ENCODE results near the gene NKIRAS2.
A peak's percentile ranks its signal among the peaks of the same experiment; 100 is the strongest.

The NKIRAS2 gene

GRCh38 chr17:42027961-42028790, 8.3 kb downstream of the NKIRAS2 start:
- DNase-seq = peak; percentile 19

DNA sequence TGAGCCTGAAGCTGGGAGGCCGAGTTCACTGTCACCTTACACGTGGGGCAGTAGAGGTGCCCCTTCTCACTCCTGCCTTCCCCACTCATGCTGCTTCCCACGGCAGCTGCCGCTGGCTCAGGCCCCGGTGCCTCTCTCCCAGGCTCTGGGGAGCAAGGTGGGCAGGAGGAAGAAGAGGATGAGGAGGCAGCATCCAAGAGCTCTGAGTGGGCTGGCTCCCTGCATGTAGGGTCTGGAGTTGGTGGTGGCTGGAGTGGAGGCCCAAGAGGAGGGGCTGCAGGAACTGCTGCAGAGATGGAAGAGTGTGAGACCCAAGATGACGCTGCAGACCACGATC, 8.9 kb downstream of the NKIRAS2 start:
- DNase-seq = no peak

DNA sequence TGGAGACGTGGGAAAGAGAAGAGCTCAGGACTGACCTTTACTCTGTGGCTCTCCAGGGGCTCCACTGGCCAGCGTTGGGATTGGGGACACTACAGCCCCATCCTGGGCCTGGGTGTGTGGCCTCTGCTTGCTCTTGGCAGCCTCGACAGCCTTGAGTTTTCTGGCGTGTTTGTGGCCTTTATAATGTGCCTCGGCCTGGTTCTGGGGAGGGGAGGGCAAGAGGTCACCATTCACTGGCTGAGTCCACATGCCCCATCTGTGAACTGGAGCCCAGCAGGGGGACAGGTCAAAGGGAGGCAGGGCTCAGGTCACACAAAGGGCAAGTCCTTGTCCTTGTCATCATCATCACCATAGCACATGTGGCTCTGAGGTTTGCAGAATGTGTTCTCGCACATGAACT, 11.7 kb downstream of the NKIRAS2 start:
- DNase-seq = no peak

- no peak for DNase-seq
Measured at GRCh38 chr17:42034059-42034458, 14.2 kb downstream of the NKIRAS2 start.

DNA sequence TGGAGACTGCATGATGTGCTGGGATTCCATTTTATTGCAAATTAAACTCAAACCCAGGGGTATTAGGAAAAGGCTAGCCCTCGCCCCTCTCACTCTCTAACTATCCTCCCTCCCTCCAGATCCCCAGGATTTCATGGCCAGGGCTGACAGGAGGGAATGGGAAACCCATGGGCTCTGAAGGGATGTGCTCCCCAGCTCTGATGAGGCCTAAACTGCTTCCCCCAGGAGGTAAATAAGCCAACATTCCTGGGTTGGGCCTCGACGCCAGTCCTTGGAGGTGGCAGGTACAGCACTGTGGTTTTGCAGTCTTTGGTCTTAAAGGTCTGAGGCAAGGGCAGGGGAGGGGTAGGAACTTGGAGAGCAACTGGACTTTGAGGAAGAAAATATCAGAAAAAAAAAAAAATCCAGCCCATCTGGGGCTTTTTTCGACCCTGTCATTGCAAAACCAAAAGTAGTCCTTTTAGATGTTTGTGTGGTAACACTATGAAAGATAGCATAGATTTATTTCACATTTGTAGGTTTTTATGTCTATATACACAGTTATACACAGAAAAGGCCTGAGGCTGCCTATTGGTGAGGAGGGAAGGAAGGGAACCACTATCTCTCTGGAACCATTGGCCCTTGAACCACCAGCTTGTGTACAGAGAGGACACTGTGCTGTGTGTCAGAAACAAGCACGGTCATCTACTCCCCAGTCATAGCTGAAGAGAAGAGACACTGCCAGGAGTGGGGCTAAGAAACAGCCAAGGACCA, 18.5 kb downstream of the NKIRAS2 start:
- no peak for DNase-seq

- DNase-seq = no peak
Measured at GRCh38 chr17:42039794-42040763, 20.2 kb downstream of the NKIRAS2 start.

DNA sequence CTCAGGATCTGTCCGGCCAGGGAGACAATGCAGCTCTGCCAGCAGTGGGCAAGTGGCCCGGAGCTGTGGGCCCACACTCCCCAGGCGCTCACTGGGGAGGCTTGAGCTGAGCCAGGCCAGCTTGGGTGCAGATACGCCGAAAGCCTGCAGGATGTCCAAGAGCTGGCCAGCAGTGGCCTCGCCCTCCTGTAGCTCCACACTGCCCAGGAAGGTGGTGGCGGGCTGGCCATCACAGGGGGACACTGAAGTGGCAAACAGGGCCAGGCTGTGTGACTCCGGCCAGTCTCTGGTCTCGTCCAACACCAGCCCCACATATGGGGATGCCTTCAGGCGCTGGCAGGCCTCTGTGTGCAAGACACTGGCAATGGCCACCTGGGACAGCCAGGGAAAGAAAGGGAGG, 20.9 kb downstream of the NKIRAS2 start:
- no peak for DNase-seq

DNA sequence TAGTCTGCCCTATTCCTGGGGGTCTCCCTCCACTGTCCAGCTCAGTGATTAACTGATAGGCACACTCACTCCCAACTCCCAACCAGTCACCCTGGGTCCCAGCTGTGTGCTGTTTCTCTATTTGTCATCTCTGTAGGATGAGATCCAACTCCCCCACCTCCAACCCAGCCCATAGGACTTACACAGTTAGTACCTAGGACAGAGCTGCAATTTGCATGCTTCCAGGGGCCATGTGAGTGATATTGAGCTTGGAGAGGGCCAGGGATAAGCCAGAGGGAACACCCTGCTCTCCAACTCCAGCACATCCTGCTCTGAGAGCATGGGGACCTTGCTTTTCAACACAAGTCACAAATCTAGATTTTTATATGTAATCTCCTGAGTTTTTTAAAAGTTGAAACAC, 21.7 kb downstream of the NKIRAS2 start:
- no peak for DNase-seq

- no peak for DNase-seq
Measured at GRCh38 chr17:42042598-42043319, 22.9 kb downstream of the NKIRAS2 start.

- no peak for DNase-seq
Measured at GRCh38 chr17:42045719-42046118, 25.8 kb downstream of the NKIRAS2 start.

DNA sequence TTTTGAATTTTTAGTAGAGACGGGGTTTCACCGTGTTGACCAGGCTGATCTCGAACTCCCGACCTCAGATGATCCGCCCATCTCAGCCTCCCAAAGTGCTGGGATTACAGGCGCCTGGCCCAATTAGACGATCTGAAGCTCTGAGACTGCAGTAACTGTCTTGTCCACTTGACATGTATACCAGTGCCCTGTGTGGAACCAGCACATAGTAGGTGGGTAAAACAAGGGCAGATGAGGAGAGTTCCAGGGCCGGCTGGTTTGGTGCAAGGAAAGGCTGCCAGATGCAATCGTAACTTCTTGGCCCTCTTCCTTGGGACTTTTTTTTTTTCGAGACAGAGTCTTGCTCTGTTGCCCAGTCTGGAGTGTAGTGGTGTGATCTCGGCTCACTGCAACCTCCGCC, 27.5 kb downstream of the NKIRAS2 start:
- no peak for DNase-seq

- no peak for DNase-seq
Measured at GRCh38 chr17:42049834-42050392, 30.0 kb downstream of the NKIRAS2 start.

- DNase-seq = peak; percentile 16
Measured at GRCh38 chr17:42050393-42051012, 30.6 kb downstream of the NKIRAS2 start, which contains the start of gene C17orf113. C17orf113 (minus strand) TSS chr17:42050601; CDS start chr17:42043376, 7,225 bp downstream.

- no peak for DNase-seq
Measured at GRCh38 chr17:42051013-42051400, 31.1 kb downstream of the NKIRAS2 start.

- no peak for DNase-seq
Measured at GRCh38 chr17:42051645-42052044, 31.8 kb downstream of the NKIRAS2 start.

- DNase-seq = no peak
Measured at GRCh38 chr17:42052346-42052877, 32.5 kb downstream of the NKIRAS2 start.

DNA sequence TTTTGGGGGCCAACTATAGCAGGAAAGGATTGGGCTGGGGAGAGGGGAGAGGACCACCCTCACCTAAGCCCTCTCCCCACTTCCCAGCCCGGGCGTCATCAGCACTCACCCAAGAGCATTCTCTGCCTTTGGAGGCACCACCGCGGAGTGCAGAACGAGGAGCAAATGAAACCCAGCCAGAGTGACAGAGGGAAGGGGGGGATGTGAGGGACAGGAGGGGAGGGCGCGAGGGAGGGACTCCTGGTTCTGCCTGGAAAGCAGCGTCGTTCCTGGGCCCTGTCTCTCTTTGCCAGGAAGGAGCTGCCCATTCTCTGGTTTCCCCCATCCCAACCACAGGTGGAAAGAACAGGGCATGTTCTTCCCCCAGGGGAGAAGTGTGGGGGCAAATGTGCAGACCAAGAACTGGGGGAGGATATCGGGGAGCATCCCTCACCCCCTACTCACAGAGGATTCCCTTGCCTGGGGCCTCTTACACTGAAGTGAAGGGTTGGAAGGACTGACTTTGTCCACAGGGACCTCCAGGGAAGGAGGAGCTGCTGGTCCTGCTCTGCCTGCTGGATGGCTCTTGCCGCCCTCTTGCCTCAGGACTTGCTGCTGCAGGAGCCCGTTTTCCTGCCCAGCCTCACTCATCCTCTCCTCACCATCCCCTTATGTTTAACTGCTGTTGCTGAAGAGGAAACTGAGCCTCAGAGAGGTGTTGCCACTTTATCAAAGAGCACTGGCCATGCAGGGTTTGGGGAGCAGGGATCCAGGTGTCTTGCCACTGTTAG, 34.0 kb downstream of the NKIRAS2 start:
- DNase-seq = no peak

DNA sequence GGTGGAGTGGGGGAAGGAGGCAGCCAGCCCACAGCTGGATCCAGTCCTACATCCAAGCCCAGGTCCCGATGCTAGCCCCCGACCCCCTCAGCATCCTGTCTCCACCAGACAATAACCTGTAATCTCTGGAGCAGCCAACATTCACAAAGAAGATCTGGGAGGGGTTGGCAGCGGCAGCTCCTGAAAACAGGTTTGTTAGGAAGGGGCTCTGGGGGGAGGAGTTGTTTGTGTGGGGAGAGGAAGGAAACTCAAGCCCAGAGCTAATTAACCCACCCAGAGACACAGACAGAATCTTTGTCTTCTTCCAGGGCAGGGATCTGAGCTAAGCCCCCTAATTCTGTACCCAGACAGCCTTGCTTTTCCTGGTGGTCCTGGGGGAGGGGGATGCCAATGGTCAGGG, 35.1 kb downstream of the NKIRAS2 start:
- no peak for DNase-seq

DNA sequence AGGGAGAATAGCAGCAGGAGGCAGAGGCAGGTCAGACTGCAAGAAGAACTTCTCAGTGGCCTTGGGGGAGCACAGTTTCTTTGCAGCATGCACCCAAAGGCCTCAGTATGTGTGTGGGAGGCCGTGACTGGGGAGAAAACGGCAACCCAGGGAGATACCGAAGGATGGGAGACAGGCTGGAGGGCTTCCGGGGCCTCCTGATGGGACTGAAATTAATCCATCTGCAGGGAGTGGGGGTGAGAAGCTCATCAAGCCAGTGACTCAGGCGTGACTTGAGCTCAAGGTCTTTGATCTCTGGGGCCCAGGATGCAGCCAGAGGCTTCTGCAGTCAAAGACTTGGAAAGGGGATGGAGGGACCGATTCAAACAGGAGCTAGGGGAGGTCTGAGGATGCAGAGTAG, 35.6 kb downstream of the NKIRAS2 start:
- no peak for DNase-seq

DNA sequence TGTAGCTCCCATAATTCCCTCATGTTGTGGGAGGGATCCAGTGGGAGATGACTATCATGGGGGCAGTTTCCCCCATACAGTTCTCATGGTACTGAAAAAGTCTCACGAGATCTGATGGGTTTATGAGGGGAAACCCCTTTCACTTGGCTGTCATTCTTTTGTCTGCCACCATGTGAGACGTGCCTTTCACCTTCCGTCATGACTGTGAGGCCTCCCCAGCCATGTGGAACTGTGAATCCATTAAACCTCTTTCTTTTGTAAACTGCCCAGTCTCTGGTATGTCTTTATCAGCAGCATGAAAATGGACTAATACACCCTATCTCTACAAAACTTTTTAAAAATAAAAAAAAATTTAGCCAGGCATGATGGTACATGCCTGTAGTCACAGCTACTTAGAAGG, 36.7 kb downstream of the NKIRAS2 start:
- DNase-seq = no peak

DNA sequence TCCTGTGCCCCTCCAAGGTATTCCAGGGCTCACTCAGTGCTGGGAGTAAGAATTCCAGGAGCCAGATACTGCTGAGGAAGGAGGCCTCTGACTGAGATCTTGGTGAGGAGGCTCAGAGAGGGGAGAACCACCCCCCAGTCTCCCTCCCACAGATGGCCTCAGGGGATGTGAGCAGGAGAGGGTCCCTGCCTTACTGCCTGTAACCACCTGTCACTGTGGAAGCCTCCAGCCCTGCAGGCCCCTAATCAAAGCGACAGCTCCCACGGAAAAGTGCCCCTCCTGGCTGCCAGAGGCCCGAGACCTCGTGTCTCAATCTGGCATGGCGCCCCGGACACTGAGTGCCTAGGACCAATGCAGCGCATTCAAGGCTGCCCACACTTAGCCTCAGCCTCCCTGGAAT, 38.2 kb downstream of the NKIRAS2 start:
- DNase-seq = no peak
